Left cardiac atrium (tissue), 4 donors: ENCODE data around the gene NUTM1. TPM values are rescaled to one million over a fixed set of nuclear protein-coding genes. Genes with fewer than 3 reads are reported as not detected.
"Not testable (repeated sequence)": the region's sequence is repeated elsewhere in the genome, so short reads cannot be mapped to it uniquely, and the experiment has no call there.

Experiments used
- ATAC-seq, 2 donors: fragments of 200-7000 bp; cut with Tn5 transposase; one replicate each; pipeline ENCODE4 v1.9.1; 2020; ENCODE audit warnings: mild to moderate bottlenecking in 2 of 2, moderate library complexity in 2 of 2
- DNase-seq: peaks from one replicate; pipeline ENCODE4 v3.0.0-alpha.2; 2020
- intact Hi-C, 2 donors: fragments of 100-400 bp; cut with DNase I; formaldehyde crosslinking; loops; one replicate each; pipeline versions ENCODE4 v1.14.1 to v1.15.1; 2022 to 2023
- total RNA-seq, 2 donors: library from RNA; stranded (reverse); fragmentation: NEBNext Ultra II Directional; extraction: Animal tissue kit (Norgen Biotek cat#: 25700); gene quantifications; one replicate each; pipeline ENCODE4 v1.2.1, GENCODE V29; 2021
- donor health status: DM: no; HTN: yes; CAD: no.
- donor health status: DM: no; HTN: yes; CAD: no; lungs with severe emphysema.
- donor health status: DM: yes; HTN: yes; CAD: no.
- donor health status: Dilated cardiomyopathy.

Gene NUTM1
- total RNA-seq, 2 donors from 2014 or later: not detected

DNA sequence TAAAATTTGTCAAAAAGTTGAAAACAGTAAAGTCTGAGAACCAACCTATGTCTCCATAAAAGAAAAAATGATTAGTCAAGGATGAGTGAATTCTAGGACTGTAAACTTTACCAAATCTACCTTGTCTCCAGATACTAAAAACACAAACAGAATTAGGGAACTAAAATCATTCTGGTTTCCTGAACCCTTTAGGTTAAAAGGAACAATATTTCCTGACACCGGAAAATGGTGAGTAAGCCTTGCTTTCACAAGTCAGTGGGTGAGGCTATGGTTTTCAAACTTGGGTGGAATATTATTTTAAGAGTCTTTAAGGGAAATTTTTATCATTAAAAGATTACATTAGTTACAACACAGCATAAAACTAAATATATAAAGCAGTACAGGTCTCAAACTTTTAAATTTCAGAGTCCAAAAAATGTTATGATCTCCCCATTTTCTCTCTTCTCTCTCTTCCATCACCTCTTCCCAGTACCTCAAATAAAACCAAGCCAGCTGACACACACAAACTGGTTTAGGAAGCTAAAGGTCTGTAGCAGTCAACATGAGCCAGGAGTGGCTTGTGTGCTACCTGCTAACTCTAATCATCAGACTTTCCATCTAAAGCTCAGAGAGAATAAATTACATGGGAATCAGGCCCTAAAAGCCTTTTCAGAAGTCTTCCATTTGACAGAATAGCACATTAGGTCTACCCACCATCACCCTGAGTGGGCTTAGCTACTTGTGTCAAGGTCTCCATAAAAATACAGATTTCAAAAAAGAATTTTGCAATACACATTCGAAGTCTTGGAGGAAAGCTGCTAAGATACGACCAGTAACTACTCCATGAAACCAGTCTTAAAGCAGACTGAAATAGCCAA lies 7.7 kb upstream of the NUTM1 start:
- ATAC-seq: no peak
- DNase-seq: no peak
- intact Hi-C loops: no loop called here

DNA sequence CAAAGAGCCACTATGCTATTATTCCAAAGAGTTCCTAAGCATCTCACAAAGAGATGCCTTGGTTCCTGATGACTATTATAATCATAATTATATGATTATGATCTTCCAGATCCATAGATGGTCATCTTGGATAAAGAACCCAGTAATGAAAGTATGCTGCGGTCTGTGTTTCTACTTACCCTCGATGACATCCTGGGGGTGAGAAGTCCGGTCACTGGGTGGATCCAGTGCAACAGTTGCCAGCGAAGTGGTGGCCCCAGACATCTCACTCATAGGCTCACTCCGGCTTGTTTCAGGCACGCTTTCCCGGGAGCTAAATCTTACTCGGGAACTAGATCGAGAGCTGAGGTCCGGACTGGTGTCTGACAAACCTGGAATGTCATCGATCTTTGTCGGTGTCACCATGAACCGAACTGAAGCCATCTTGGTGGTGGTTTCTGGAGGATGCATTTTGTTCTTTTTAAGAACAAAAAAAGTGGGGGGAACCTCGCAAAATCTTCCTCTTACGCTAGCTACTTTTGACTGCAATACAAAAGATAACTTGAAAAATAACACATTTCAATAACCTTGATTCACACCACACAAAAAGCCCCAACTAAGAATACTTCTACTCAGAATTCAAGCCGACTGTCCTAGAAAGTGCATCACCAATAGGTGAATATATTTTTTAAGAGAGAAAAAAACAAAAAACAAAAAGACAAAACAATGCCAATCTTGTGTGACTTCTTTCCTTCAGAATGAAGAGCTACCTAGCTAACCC lies 6.7 kb upstream of the NUTM1 start:
- intact Hi-C loops: no loop called here
- ATAC-seq: no peak
- no peak for DNase-seq

DNA sequence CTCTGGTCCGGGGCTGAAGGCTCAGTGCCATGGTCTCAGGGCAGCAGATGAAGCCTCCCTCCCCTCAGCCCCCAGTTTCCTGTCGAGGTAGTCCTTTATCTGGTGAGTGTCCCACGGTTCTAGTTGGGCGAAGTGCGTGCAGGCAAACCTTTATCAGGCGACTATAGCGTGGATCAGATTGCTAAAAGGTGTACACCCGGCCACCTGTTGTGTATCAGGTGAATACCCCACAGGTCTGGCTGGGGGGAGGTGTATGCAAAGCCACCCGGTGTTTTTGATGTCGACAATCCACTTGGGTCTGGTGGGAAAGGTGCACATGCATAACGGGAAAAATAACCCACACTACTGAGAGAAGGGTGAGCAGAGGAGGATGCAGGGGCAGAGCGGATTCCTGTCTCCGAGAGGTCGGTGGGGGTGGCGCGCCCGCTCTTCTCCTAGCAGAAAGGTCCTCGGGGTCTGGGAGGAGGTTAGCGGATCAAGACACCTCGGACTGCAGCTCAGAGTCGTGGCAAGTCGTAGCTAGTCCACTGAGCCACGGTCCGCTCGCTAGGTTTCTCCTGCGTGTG lies 6.0 kb upstream of the NUTM1 start:
- intact Hi-C loops: no loop called here
- ATAC-seq (peak; percentile 20 to 35), DNase-seq (no peak)

DNA sequence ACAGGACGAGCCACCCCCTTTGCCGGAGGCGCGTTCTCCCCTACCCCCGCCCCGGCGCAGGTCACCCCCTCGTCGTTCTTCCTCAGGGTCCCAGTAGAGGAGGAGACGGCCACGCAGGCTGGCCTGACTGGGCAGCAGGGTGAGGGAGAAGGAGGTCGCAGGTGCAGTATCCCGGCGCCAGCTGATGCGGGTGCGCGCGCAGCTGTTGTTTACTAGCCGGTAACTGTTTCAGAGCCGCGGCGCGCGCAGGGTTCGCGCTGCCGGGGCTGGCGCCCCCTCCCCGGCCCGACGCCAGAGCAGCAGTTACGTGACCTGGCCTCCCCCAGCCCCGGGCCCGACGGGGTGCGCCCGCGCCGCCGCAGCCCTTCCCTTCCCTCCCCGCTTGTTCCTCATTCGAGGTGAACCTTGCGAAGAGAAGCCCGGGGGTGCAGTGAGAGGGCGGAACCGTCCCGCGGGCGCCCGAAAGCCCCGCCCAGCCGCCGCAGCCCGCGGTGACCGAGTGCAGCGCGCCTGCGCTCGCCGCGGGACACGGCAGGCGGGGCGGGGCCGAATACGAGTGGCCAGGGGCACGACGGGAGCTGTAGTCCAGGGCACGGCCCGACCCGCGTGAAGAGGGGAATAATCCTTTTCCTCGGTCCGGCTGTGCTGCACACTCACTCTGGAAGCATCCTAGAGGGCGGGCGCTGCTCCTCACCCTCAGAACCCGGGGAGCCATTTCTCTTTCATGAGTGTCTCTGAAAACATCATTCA lies 5.4 kb upstream of the NUTM1 start, which contains the start of gene SLC12A6:
TSS of gene SLC12A6 (minus strand) at position 225 of the 750 bp plus-strand sequence. CDS start 1,101 bp downstream, outside the sequence.
- peak; percentile 98 for ATAC-seq
- peak; percentile 93 for DNase-seq
- intact Hi-C loops: no loop called here

DNA sequence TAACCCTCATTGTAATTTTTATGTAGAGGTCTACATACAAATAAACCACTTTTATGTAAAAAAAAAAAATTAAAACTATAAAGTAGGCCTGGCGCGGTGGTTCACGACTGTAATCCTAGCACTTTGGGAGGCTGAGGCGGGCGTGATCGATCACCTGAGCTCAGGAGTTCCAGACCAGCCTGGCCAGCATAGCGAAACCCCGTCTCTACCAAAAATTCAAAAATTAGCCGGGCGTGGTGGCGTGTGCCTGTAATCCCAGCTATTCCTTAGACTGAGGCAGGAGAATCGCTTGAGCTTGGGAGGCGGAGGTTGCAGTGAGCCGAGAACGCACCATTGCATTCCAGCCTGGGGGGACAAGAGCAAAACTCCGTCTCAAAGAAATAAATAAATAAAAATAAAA lies 4.8 kb upstream of the NUTM1 start:
- intact Hi-C loops: no loop called here
- DNase-seq: no peak

DNA sequence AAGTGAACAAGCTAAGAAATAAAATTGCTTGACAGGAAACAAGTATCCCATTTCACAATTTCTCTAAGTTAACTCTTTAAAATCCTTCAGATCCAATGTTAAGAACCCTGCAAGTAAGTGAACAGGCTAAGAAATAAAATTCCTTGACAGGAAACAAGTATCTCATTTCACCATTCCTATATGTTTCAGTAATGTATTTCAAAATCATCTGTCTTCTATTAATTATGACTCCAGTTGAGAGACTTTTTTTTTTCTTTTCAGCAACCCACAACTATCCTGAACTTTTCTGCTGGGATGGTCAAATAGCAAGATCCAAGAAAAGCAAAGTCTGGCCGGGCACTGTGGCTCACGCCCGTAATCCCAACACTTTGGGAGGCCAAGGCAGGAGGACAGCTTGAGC lies 3.2 kb upstream of the NUTM1 start:
- no peak for ATAC-seq
- no peak for DNase-seq
- intact Hi-C loops: no loop called here

More for the DNA sequence above, 4.8 kb upstream of the NUTM1 start:
- ATAC-seq: no peak

DNA sequence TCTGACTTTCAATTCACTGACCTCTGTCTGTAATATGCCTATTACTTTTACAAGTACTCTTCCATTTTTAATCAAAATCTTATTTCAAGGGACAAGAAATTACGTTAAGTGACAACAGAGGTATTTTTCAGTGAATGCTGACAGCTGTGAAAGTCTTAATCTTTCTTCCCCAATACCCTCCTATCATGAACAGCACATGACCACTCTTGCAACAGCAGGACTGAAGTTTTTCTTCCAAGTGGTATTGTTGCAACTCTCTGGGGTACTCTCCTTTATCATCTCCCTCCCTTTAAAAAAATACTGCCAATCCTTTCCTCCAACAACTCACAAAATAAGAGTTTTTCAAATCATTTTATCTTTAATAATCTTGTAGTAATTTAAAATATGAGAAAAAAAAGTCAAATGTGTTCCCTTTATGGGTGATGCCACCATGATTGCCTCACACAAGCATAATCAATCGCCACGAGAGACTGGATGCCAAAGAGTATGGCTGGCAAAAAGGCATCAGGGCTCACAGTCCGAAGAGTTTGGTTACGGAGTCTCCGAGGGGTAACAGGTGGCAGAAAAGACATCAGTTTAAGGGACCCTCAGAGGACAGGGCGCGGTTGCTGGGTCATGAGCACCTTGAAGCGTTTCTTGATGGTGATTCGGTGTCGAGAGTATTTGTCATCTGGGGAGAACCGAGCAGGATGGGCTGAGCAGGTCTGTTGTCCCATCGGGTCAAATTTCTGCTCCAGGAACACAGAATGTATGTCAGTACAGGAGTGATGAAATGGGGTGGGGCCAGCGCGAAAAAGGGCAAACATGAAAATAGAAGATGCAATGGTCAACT lies 1.5 kb upstream of the NUTM1 start:
- intact Hi-C loops: no loop called here
- no peak for DNase-seq
- no peak for ATAC-seq

DNA sequence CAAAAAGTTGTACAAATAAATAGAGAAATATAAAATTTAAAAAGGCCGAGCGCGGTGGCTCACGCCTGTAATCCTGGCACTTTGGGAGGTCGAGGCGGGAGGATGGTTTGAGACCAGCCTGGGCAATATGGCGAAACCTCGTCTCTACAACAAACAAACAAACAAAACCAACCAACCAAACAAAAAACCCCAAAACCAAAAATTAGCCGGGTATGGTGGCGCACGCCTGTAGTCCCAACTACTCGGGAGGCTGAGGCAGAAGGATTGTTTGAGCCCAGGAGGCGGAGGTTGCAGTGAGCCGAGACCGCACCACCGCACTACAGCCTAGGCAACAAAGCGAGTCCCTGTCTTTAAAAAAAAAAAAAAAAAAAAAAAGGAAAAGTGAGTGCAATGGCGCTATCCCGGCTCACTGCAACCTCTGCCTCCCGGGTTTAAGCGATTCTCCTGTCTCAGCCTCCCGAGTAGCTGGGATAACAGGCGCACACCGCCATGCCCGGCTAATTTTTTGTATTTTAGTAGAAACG lies 840 bp upstream of the NUTM1 start:
- ATAC-seq, intact Hi-C loops, DNase-seq: not testable (repeated sequence)

DNA sequence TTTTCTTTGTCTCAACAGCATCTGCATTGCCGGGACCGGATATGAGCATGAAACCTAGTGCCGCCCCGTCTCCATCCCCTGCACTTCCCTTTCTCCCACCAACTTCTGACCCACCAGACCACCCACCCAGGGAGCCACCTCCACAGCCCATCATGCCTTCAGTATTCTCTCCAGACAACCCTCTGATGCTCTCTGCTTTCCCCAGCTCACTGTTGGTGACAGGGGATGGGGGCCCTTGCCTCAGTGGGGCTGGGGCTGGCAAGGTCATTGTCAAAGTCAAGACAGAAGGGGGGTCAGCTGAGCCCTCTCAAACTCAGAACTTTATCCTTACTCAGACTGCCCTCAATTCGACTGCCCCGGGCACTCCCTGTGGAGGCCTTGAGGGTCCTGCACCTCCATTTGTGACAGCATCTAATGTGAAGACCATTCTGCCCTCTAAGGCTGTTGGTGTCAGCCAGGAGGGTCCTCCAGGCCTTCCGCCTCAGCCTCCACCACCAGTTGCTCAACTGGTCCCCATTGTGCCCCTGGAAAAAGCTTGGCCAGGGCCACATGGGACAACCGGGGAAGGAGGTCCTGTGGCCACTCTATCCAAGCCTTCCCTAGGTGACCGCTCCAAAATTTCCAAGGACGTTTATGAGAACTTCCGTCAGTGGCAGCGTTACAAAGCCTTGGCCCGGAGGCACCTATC lies 5.0 kb downstream of the NUTM1 start:
- DNase-seq: no peak
- intact Hi-C loops: no loop called here
- no peak for ATAC-seq

DNA sequence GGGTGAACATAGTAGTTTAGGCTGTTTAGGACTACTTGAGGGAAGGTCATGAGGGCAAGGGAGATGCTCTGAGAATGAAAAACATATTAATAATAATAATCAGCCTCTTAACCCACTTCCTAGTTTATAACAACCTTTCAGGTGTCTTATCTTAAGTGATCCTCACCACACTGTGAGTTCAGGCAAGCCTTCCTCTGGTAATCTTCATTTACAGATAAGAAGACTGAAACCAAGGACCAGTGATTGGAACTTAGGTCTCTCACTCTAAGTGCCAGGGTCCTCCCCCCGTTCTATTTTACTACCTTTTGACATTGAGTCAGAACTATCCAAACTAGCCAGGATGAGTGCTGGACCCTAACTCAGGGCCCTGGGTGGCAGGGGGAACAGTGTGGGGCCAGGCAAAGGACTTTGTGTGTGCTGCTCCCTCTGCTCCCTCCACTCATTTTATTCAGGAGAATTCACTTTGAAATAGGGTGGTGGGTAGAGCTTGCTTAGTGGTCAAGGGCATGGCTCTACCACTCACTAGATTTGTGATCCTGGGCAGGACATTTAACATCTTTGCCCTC lies 5.7 kb downstream of the NUTM1 start:
- no peak for ATAC-seq
- DNase-seq: no peak
- intact Hi-C loops: no loop called here

DNA sequence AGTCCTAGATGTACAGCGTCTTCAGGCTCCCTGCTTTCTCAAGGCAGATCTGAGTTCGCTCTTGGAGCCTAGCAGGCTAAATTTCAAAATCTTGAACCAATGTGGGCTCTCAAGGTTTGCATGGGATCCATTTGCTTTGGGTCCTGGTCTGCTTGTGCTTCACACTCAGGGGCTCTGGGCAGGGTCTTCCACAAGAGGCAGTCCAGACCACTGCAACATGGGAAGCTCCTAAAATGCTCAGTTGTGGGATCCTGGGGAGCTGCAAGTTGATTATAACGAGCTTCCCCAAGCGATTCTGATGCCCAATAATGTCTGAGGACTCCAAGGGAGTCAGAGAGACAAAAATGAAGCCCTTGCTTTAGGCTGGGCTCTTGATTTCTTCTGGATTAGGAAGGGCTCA lies 6.7 kb downstream of the NUTM1 start:
- no peak for ATAC-seq
- intact Hi-C loops: no loop called here

DNA sequence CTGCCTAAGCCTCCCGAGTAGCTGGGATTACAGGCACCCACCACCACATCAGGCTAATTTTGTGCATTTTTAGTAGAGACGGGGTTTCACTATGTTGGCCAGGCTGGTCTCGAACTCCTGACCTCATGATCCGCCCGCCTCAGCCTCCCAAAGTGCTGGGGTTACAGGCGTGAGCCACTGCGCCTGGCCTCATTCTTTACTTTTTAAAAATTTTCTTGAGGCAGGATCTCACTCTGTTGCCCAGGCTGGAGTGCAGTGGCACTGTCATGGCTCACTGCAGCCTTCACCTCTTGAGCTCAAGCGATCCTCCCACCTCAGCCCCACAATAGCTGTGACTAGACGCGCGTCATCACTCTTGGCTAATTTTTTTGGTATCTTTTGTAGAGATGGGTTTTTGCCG lies 9.9 kb downstream of the NUTM1 start:
- DNase-seq, intact Hi-C loops, ATAC-seq: not testable (repeated sequence)

More for the DNA sequence above, 6.7 kb downstream of the NUTM1 start:
- no peak for DNase-seq

DNA sequence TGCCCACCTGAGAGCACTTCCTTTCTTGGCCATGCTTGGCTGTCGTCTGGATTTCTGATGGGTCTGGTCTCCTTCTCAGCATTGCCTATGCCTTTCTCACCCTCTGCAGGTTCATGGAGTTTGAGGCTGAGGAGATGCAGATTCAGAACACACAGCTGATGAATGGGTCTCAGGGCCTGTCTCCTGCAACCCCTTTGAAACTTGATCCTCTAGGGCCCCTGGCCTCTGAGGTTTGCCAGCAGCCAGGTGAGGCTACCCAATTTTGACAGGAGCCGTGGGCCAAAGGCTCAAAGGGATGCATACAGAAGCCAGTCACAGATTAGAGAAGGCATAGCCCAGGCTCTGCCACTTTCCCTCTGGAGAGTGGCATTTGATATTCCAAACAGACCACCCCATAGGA lies 10.5 kb downstream of the NUTM1 start:
- intact Hi-C loops: no loop called here
- DNase-seq: no peak
- no peak for ATAC-seq

DNA sequence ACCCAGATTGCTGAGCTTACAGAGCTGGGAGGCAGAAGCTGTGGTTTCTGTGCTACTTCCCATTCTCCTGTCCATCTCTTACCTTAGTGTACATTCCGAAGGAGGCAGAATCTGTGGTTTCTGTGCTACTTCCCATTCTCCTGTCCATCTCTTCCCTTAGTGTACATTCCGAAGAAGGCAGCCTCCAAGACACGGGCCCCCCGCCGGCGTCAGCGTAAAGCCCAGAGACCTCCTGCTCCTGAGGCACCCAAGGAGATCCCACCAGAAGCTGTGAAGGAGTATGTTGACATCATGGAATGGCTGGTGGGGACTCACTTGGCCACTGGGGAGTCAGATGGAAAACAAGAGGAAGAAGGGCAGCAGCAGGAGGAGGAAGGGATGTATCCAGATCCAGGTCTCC lies 11.2 kb downstream of the NUTM1 start:
- DNase-seq (no peak), ATAC-seq (no peak)
- intact Hi-C loops: no loop called here

DNA sequence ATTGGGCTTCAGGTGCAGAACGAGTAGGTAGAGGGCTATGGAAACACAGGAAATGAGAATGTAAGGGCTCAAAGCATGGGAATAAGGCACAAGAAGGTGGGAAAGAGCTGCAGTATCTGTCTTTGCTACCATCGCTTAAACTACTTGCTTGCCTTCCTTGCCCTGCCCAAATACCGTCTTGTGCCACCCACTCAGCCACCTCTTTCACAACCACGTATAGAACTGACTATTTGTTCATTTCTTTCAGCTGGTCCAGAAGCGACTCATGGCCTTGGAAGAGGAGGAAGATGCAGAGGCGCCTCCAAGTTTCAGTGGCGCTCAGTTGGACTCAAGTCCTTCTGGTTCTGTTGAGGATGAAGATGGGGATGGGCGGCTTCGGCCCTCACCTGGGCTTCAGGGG lies 12.1 kb downstream of the NUTM1 start:
- intact Hi-C loops: no loop called here

DNA sequence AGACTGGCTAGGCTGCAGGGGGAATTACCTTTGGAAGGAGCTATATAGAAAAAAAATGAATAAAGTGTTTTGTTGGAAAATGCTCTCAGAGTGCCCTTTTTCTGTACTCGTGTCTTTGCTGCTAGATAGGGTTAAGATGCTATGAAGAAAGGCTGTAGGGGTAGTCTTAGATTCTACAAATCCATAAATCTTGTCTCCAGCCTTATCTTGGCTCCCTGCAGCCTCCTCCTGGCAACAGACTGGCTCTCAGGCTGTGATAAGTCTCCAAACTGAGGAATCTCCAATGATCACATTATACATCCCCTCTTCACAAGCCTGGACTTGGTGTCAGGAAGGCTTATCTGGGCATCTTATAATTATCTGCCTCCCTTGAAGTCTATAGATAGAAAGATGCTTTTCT lies 14.5 kb downstream of the NUTM1 start:
- ATAC-seq: no peak
- intact Hi-C loops: no loop called here
- no peak for DNase-seq

More for the DNA sequence above, 12.1 kb downstream of the NUTM1 start:
- no peak for ATAC-seq
- no peak for DNase-seq

DNA sequence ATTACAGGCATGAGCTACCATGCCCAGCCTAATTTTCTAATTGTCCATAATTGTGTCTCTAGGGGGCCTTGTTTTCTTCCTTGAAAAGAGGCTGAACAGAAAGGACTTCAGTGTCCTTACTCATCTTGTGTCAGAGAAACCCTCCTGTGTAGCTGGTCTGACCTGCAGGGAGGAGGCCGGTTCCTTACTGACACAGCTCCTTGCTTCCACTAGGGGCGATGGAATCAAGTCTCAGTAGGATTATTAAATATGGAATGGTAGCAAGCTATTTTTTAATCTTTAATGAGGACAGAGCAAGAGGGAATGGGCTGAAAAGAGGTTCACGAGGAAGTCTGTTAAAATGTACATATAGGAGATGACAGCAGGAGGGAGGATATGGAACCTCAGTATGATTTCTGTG lies 15.3 kb downstream of the NUTM1 start:
- ATAC-seq (no peak), DNase-seq (no peak)
- intact Hi-C loops: no loop called here
